RWPE1 (cell line): Measurements from ENCODE around the gene NPAS2.

Experiments used
- CTCF ChIA-PET: fragments of 350-600 bp; sonication (Branson Sonifier 250); formaldehyde crosslinking; extraction: SDS; loops from one replicate; lab custom pipeline; 2021; lab: Yijun Ruan, JAX
- POLR2A ChIA-PET: fragments of 400-600 bp; formaldehyde crosslinking; extraction: SDS; loops from one replicate; lab custom pipeline; 2020; ENCODE audit warnings: antibody characterized with exemption; ENCODE audit not compliant: low non-redundant PET; lab: Yijun Ruan, JAX
- DNase-seq: peaks from one replicate; pipeline ENCODE4 v3.0.0; 2012; ENCODE audit warnings: low spot score
- H3K27ac ChIP-seq: fragments of 450-650 bp; 2 replicates; pipeline ENCODE4 v1.5.1; 2017
- TF ChIP-seq, protein P1 (sequence below): fragments of 450-650 bp; conservative IDR thresholded peaks from 2 replicates; pipeline ENCODE4 v1.5.1; 2017; ENCODE audit warnings: low read depth, mild to moderate bottlenecking

NPAS2 gene

DNA sequence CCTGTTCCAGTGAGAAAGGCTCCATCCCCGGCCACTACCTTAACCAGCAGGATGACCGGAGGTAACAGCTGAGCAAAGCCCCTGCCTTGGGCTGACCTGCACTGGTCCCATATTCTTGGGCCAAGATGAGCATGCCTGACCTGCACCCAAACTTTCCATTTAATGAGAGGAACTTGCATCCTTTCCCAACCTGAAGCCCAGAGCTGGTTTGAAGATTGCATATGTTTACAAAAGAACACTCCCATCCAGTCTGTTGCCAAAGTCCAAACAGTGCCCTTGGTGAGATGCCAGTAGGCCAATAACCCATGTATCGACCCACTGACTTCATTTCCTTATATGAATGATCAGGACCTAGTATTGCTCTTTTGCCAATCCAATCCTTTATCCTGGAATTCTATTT is 5.5 kb upstream of the NPAS2 start:
- ChIA-PET POLR2A (no interaction called here), CTCF (no interaction called here)
- TF ChIP-seq, protein P1, sequence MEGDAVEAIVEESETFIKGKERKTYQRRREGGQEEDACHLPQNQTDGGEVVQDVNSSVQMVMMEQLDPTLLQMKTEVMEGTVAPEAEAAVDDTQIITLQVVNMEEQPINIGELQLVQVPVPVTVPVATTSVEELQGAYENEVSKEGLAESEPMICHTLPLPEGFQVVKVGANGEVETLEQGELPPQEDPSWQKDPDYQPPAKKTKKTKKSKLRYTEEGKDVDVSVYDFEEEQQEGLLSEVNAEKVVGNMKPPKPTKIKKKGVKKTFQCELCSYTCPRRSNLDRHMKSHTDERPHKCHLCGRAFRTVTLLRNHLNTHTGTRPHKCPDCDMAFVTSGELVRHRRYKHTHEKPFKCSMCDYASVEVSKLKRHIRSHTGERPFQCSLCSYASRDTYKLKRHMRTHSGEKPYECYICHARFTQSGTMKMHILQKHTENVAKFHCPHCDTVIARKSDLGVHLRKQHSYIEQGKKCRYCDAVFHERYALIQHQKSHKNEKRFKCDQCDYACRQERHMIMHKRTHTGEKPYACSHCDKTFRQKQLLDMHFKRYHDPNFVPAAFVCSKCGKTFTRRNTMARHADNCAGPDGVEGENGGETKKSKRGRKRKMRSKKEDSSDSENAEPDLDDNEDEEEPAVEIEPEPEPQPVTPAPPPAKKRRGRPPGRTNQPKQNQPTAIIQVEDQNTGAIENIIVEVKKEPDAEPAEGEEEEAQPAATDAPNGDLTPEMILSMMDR: no peak
- DNase-seq: no peak
- no peak overlapping the region for H3K27ac ChIP-seq

DNA sequence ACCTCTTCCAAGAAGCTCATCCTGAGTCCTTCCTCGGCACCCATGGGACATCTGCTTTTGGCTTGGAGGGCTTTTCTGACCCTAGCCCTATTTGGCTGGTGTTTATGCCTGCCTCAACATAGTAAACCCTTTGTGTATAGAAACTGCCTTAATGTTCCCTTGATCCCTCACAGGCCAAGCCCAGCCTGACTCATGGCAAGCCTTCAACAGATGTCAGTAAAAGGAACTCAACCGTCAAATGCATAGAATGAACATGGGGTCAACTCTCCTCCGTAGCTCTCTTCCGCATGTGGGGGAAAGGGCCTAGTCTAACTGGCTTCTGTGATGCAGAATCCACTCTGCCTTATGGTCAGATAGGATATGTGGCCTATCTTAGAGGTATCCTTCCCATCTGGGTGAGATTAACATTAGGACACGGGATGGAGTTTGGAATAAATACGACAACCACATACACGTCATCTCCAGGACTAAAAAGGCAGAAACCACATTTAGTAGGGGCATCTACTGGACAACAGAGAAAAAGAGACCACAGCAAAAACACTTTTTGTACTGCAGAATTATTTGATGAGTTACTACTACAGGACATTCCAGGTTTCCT is 2.5 kb upstream of the NPAS2 start:
- CTCF ChIA-PET: interaction anchor here (0.6 to 1.0 kb wide), 3 partner anchors 9 to 87 kb away, joined by 3 read pairs; no protein-coding TSS in a partner anchor

DNA sequence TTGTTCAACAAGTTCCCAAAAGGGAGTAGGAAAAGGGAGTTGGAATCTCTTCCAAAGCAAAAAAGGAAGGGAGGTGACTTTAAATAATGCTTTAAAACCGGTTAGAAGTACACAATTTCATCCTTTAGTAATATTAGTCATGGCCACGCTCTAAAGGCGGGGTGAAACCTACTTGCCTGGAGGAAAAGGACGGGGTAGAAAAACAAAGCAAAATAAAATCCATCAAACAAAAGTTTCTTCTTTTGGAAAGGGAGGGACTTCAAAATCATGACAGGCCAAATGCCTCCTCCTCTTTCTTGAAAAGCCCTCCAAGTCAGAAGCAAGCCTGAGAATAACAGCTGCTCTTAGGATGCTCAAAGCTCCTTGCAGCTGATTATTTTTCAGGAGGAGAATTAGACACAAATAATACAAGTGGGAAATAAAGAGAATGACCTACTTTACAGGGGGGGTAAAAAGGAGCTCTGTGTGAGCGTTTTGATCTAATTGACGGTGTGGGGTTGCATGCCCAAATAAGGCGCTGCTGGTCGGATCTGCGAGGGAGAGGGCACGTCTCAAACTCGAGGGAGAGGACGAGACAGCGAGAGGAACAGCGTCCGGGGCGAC is 1.8 kb upstream of the NPAS2 start:
- POLR2A ChIA-PET: no interaction called here
- H3K27ac ChIP-seq: peak overlapping the region; percentile 88
- CTCF ChIA-PET: interaction anchor here (0.6 to 1.0 kb wide), 3 partner anchors 10 to 88 kb away, joined by 3 read pairs; no protein-coding TSS in a partner anchor
- TF ChIP-seq, protein P1: no peak
- peak; percentile 53 for DNase-seq

More for the DNA sequence above, 2.5 kb upstream of the NPAS2 start:
- POLR2A ChIA-PET: no interaction called here
- H3K27ac ChIP-seq: no peak overlapping the region
- no peak for DNase-seq
- TF ChIP-seq, protein P1: no peak

- POLR2A ChIA-PET: interaction anchor here (0.6 to 0.8 kb wide), 2 partner anchors 33 to 87 kb away, joined by 3 to 4 read pairs; no protein-coding TSS in a partner anchor
- DNase-seq: peak; percentile 59
- TF ChIP-seq, protein P1: peak; percentile 55
- peak overlapping the region; percentile 88 for H3K27ac ChIP-seq
- CTCF ChIA-PET: interaction anchor here (0.7 to 1.3 kb wide), 4 partner anchors 11 to 210 kb away, joined by 3 to 8 read pairs (median 4); no protein-coding TSS in a partner anchor
Measured at GRCh38 chr2:100818606-100819369, 1.2 kb upstream of the NPAS2 start.

GRCh38 chr2:100820273-100820522 is 259 bp downstream of the NPAS2 start:
- no peak for DNase-seq
- peak overlapping the region; percentile 88 for H3K27ac ChIP-seq
- ChIA-PET CTCF (interaction anchor here (0.6 kb wide), 1 partner anchor 68 kb away, joined by 4 read pairs; no protein-coding TSS in a partner anchor), POLR2A (no interaction called here)
- TF ChIP-seq, protein P1: no peak

DNA sequence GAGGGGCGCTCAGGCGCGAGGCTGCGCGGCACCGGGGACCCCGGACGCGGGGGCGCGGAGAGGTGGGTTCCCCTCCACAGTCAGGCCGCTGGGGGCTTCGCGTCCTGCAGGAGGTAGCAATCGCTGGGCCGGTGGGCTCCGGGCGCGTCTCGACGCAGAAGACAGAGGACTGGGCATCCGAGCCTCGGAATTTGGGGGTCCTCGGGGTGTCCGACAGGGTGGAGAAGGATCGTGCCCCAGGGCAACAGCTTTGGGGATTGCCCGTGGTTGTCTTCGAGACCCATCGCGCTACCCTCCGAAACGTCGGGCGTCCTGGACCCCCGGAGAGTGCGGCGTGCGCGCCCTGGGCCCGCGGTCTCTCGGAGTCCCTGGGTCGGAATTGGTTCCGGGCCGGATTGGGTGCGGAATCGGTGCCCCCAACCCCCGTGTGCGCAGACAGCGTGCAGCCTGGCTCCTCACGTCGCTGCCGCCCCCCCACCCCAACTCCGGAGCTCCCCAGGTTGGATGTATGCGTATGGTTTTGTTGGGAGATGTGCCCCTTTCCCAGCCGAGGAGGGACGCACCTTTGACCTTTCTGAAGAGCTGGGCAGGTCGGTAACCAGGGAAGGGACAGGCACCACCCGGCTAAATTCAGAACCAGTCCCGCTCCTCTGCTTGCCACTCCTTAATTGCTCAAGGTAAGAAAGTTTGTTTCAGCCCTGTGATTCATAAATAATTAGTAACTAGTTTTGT is 750 bp downstream of the NPAS2 start:
- TF ChIP-seq, protein P1: no peak
- no peak for DNase-seq
- H3K27ac ChIP-seq: peak overlapping the region; percentile 88
- ChIA-PET CTCF (interaction anchor here (0.6 to 0.7 kb wide), 2 partner anchors 68 to 162 kb away, joined by 4 to 8 read pairs; no protein-coding TSS in a partner anchor), POLR2A (no interaction called here)
